ENCODE results near the gene SBK3.

The SBK3 gene

GRCh38 chr19:55530996-55531395, 14.3 kb downstream of the SBK3 start:
- H4K91ac ChIP-seq (ENCODE audit: low read depth, low read length), result no peak overlapping the region
- H2BK12ac ChIP-seq (ENCODE audit: low read length), result no peak overlapping the region
- no peak overlapping the region for H4K12ac ChIP-seq (ENCODE audit: low read depth, low read length)
- H2AK5ac ChIP-seq (ENCODE audit: low read length), result no peak overlapping the region
- H3K27me3 ChIP-seq (ENCODE audit: insufficient read depth, low read length), result no peaks in the 10 kb centered on the region
- no peak overlapping the region for H2AFZ ChIP-seq (ENCODE audit: insufficient read depth, low read length, poor library complexity)
- no peak for DNase-seq
- no peak overlapping the region for H4K8ac ChIP-seq (ENCODE audit: low read depth, low read length)
- no peak overlapping the region for H3K4me2 ChIP-seq (ENCODE audit: low read length)
- WGBS (ENCODE audit: extremely low coverage, insufficient coverage, insufficient read length), result no CpG with 5 or more reads among the region's 26 CpGs
- H3K79me1 ChIP-seq (ENCODE audit: low read length), result no peaks in the 10 kb centered on the region
- H3K4ac ChIP-seq (ENCODE audit: low read depth, low read length), result no peak overlapping the region
- no peaks in the 10 kb centered on the region for H3K4me1 ChIP-seq (ENCODE audit: control insufficient read depth in 1 of 2, insufficient read depth in 2 of 2, low read length in 2 of 2)
- no peak overlapping the region for H3K23ac ChIP-seq (ENCODE audit: low read length)
- H3K27ac ChIP-seq (ENCODE audit: low read depth, low read length), result no peak overlapping the region
- H2BK5ac ChIP-seq (ENCODE audit: low read depth, low read length, poor library complexity), result no peak overlapping the region
- H3K9me3 ChIP-seq (ENCODE audit: insufficient read depth, low read depth, low read length), result peaks cover 11% of the 10 kb centered on the region
- no peak overlapping the region for H3K9ac ChIP-seq (ENCODE audit: low read length)
- no peak overlapping the region for H2BK120ac ChIP-seq (ENCODE audit: insufficient read depth, low read length, poor library complexity)
- no peaks in the 10 kb centered on the region for H3K36me3 ChIP-seq (ENCODE audit: control insufficient read depth in 1 of 2, insufficient read depth in 2 of 2, low read length in 2 of 2)
- H3K14ac ChIP-seq (ENCODE audit: low read length), result no peak overlapping the region
- H3K79me2 ChIP-seq (ENCODE audit: control insufficient read depth, insufficient read depth, low read length, poor library complexity), result no peaks in the 10 kb centered on the region
- H3K18ac ChIP-seq (ENCODE audit: low read length), result no peak overlapping the region
- no peak overlapping the region for H3K4me3 ChIP-seq (ENCODE audit: low read depth, low read length)

- H3K4ac ChIP-seq (ENCODE audit: low read depth, low read length), result no peak overlapping the region
- no peak for DNase-seq
- H2BK5ac ChIP-seq (ENCODE audit: low read depth, low read length, poor library complexity), result no peak overlapping the region
- H2AK5ac ChIP-seq (ENCODE audit: low read length), result no peak overlapping the region
- no peaks in the 10 kb centered on the region for H3K79me2 ChIP-seq (ENCODE audit: control insufficient read depth, insufficient read depth, low read length, poor library complexity)
- H4K8ac ChIP-seq (ENCODE audit: low read depth, low read length), result no peak overlapping the region
- no peak overlapping the region for H3K9ac ChIP-seq (ENCODE audit: low read length)
- H3K14ac ChIP-seq (ENCODE audit: low read length), result no peak overlapping the region
- no peak overlapping the region for H3K4me2 ChIP-seq (ENCODE audit: low read length)
- H2BK12ac ChIP-seq (ENCODE audit: low read length), result no peak overlapping the region
- H4K12ac ChIP-seq (ENCODE audit: low read depth, low read length), result no peak overlapping the region
- no peak overlapping the region for H3K18ac ChIP-seq (ENCODE audit: low read length)
- no peak overlapping the region for H3K23ac ChIP-seq (ENCODE audit: low read length)
- no peak overlapping the region for H2BK120ac ChIP-seq (ENCODE audit: insufficient read depth, low read length, poor library complexity)
- peaks cover 11% of the 10 kb centered on the region for H3K9me3 ChIP-seq (ENCODE audit: insufficient read depth, low read depth, low read length)
- H3K79me1 ChIP-seq (ENCODE audit: low read length), result no peaks in the 10 kb centered on the region
- H2AFZ ChIP-seq (ENCODE audit: insufficient read depth, low read length, poor library complexity), result no peak overlapping the region
- no peak overlapping the region for H3K4me3 ChIP-seq (ENCODE audit: low read depth, low read length)
- H3K36me3 ChIP-seq (ENCODE audit: control insufficient read depth in 1 of 2, insufficient read depth in 2 of 2, low read length in 2 of 2), result no peaks in the 10 kb centered on the region
- H3K27me3 ChIP-seq (ENCODE audit: insufficient read depth, low read length), result no peaks in the 10 kb centered on the region
- H3K4me1 ChIP-seq (ENCODE audit: control insufficient read depth in 1 of 2, insufficient read depth in 2 of 2, low read length in 2 of 2), result no peaks in the 10 kb centered on the region
- WGBS (ENCODE audit: extremely low coverage, insufficient coverage, insufficient read length), result no CpG with 5 or more reads among the region's 56 CpGs
- no peak overlapping the region for H4K91ac ChIP-seq (ENCODE audit: low read depth, low read length)
- no peak overlapping the region for H3K27ac ChIP-seq (ENCODE audit: low read depth, low read length)
These were observed 15.6 kb downstream of the SBK3 start for GRCh38 chr19:55529636-55530234.

- Histone ChIP-seq H2AK5ac (ENCODE audit: low read length) (no peak overlapping the region), H3K9ac (ENCODE audit: low read length) (no peak overlapping the region), H3K79me1 (ENCODE audit: low read length) (no peaks in the 10 kb centered on the region), H3K18ac (ENCODE audit: low read length) (no peak overlapping the region), H3K4me3 (ENCODE audit: low read depth, low read length) (peak overlapping the region; percentile 1), H3K27ac (ENCODE audit: low read depth, low read length) (no peak overlapping the region), H4K12ac (ENCODE audit: low read depth, low read length) (no peak overlapping the region), H2BK120ac (ENCODE audit: insufficient read depth, low read length, poor library complexity) (no peak overlapping the region), H4K91ac (ENCODE audit: low read depth, low read length) (no peak overlapping the region), H3K4me1 (ENCODE audit: control insufficient read depth in 1 of 2, insufficient read depth in 2 of 2, low read length in 2 of 2) (no peaks in the 10 kb centered on the region), H3K36me3 (ENCODE audit: control insufficient read depth in 1 of 2, insufficient read depth in 2 of 2, low read length in 2 of 2) (no peaks in the 10 kb centered on the region), H3K27me3 (ENCODE audit: insufficient read depth, low read length) (no peaks in the 10 kb centered on the region), H2BK5ac (ENCODE audit: low read depth, low read length, poor library complexity) (no peak overlapping the region), H3K4ac (ENCODE audit: low read depth, low read length) (no peak overlapping the region), H3K79me2 (ENCODE audit: control insufficient read depth, insufficient read depth, low read length, poor library complexity) (no peaks in the 10 kb centered on the region), H3K23ac (ENCODE audit: low read length) (no peak overlapping the region), H3K14ac (ENCODE audit: low read length) (no peak overlapping the region), H2AFZ (ENCODE audit: insufficient read depth, low read length, poor library complexity) (no peak overlapping the region), H3K4me2 (ENCODE audit: low read length) (no peak overlapping the region), H3K9me3 (ENCODE audit: insufficient read depth, low read depth, low read length) (peaks cover 11% of the 10 kb centered on the region), H2BK12ac (ENCODE audit: low read length) (no peak overlapping the region), H4K8ac (ENCODE audit: low read depth, low read length) (no peak overlapping the region)
- WGBS (ENCODE audit: extremely low coverage, insufficient coverage, insufficient read length), result no CpG with 5 or more reads among the region's 15 CpGs
- DNase-seq, result no peak
These were observed 17.1 kb downstream of the SBK3 start for GRCh38 chr19:55528030-55528803.

- H3K4me3 ChIP-seq (ENCODE audit: low read depth, low read length), result peak overlapping the region; percentile 27
- no peak overlapping the region for H3K14ac ChIP-seq (ENCODE audit: low read length)
- no peak overlapping the region for H4K12ac ChIP-seq (ENCODE audit: low read depth, low read length)
- no peak overlapping the region for H2BK120ac ChIP-seq (ENCODE audit: insufficient read depth, low read length, poor library complexity)
- no peak overlapping the region for H3K4me2 ChIP-seq (ENCODE audit: low read length)
- no peaks in the 10 kb centered on the region for H3K27me3 ChIP-seq (ENCODE audit: insufficient read depth, low read length)
- no CpG with 5 or more reads among the region's 22 CpGs for WGBS (ENCODE audit: extremely low coverage, insufficient coverage, insufficient read length)
- H2BK5ac ChIP-seq (ENCODE audit: low read depth, low read length, poor library complexity), result no peak overlapping the region
- H3K4me1 ChIP-seq (ENCODE audit: control insufficient read depth in 1 of 2, insufficient read depth in 2 of 2, low read length in 2 of 2), result no peaks in the 10 kb centered on the region
- H3K79me2 ChIP-seq (ENCODE audit: control insufficient read depth, insufficient read depth, low read length, poor library complexity), result no peaks in the 10 kb centered on the region
- H3K9ac ChIP-seq (ENCODE audit: low read length), result no peak overlapping the region
- H3K36me3 ChIP-seq (ENCODE audit: control insufficient read depth in 1 of 2, insufficient read depth in 2 of 2, low read length in 2 of 2), result no peaks in the 10 kb centered on the region
- H3K79me1 ChIP-seq (ENCODE audit: low read length), result no peaks in the 10 kb centered on the region
- H2BK12ac ChIP-seq (ENCODE audit: low read length), result no peak overlapping the region
- H3K18ac ChIP-seq (ENCODE audit: low read length), result no peak overlapping the region
- no peak overlapping the region for H4K8ac ChIP-seq (ENCODE audit: low read depth, low read length)
- no peak for DNase-seq
- H2AFZ ChIP-seq (ENCODE audit: insufficient read depth, low read length, poor library complexity), result no peak overlapping the region
- no peak overlapping the region for H2AK5ac ChIP-seq (ENCODE audit: low read length)
- H3K9me3 ChIP-seq (ENCODE audit: insufficient read depth, low read depth, low read length), result peaks cover 11% of the 10 kb centered on the region
- no peak overlapping the region for H3K23ac ChIP-seq (ENCODE audit: low read length)
- no peak overlapping the region for H3K4ac ChIP-seq (ENCODE audit: low read depth, low read length)
- H3K27ac ChIP-seq (ENCODE audit: low read depth, low read length), result no peak overlapping the region
- no peak overlapping the region for H4K91ac ChIP-seq (ENCODE audit: low read depth, low read length)
These were observed 17.9 kb downstream of the SBK3 start for GRCh38 chr19:55527197-55528029.
